ENCODE data around the gene KANSL2.

Gene KANSL2

GRCh38 chr12:48687592-48687991, 5.6 kb upstream of the KANSL2 start:
- no peak for DNase-seq
- no peak overlapping the region for H3K4me2 ChIP-seq (ENCODE audit: insufficient read depth, low read length)
- peaks cover 18% of the 10 kb centered on the region; the same call in 1 of the 2 replicates for H3K79me2 ChIP-seq (ENCODE audit: insufficient read depth, low read length)
- peaks cover 10% of the 10 kb centered on the region; the same call in 1 of the 2 replicates for H4K20me1 ChIP-seq (ENCODE audit: insufficient read depth, low read length)
- H3K27ac ChIP-seq (ENCODE audit: low read length), result no peak overlapping the region
- no peak overlapping the region for H2AFZ ChIP-seq (ENCODE audit: low read depth, low read length)
- no peak overlapping the region for H3K9ac ChIP-seq (ENCODE audit: low read depth, low read length)
- ATAC-seq (ENCODE audit: insufficient read depth, low read depth), result no peak
- peaks cover 7% of the 10 kb centered on the region for H3K4me1 ChIP-seq (ENCODE audit: insufficient read depth, low read length)
- no peaks in the 10 kb centered on the region for H3K9me3 ChIP-seq (ENCODE audit: insufficient read depth, low read length, severe bottlenecking)
- no peak overlapping the region for H3K4me3 ChIP-seq (ENCODE audit: low read depth in 1 of 2, low read length in 2 of 2)
- TF ChIP-seq EZH2 (IDR thresholded peaks at IDR 0.05; ENCODE audit: borderline replicate concordance, low read depth, low read length, severe bottlenecking) (no peak), CTCF (IDR thresholded peaks at IDR 0.05; ENCODE audit: borderline replicate concordance, extremely low read depth, low read length, poor library complexity, severe bottlenecking) (no peak)
- no peaks in the 10 kb centered on the region for H3K27me3 ChIP-seq (ENCODE audit: insufficient read depth, low read length, poor library complexity)
- peaks cover 44% of the 10 kb centered on the region for H3K36me3 ChIP-seq (ENCODE audit: insufficient read depth, low read length)

- H3K4me2 ChIP-seq (ENCODE audit: insufficient read depth, low read length), result no peak overlapping the region
- H3K4me3 ChIP-seq (ENCODE audit: low read depth in 1 of 2, low read length in 2 of 2), result no peak overlapping the region
- H3K36me3 ChIP-seq (ENCODE audit: insufficient read depth, low read length), result peaks cover 38% of the 10 kb centered on the region
- peaks cover 8% of the 10 kb centered on the region; the same call in 1 of the 2 replicates for H4K20me1 ChIP-seq (ENCODE audit: insufficient read depth, low read length)
- no peak for ATAC-seq (ENCODE audit: insufficient read depth, low read depth)
- H3K9ac ChIP-seq (ENCODE audit: low read depth, low read length), result no peak overlapping the region
- TF ChIP-seq EZH2 (IDR thresholded peaks at IDR 0.05; ENCODE audit: borderline replicate concordance, low read depth, low read length, severe bottlenecking) (no peak), CTCF (IDR thresholded peaks at IDR 0.05; ENCODE audit: borderline replicate concordance, extremely low read depth, low read length, poor library complexity, severe bottlenecking) (no peak)
- no peaks in the 10 kb centered on the region for H3K9me3 ChIP-seq (ENCODE audit: insufficient read depth, low read length, severe bottlenecking)
- no peak for DNase-seq
- no peaks in the 10 kb centered on the region for H3K27me3 ChIP-seq (ENCODE audit: insufficient read depth, low read length, poor library complexity)
- peaks cover 8% of the 10 kb centered on the region for H3K4me1 ChIP-seq (ENCODE audit: insufficient read depth, low read length)
- no peak overlapping the region for H2AFZ ChIP-seq (ENCODE audit: low read depth, low read length)
- no peak overlapping the region for H3K27ac ChIP-seq (ENCODE audit: low read length)
- peaks cover 17% of the 10 kb centered on the region for H3K79me2 ChIP-seq (ENCODE audit: insufficient read depth, low read length)
These were observed 4.7 kb upstream of the KANSL2 start for GRCh38 chr12:48686615-48687334.

- Histone ChIP-seq H3K79me2 (ENCODE audit: insufficient read depth, low read length) (peaks cover 19% of the 10 kb centered on the region), H3K9ac (ENCODE audit: low read depth, low read length) (no peak overlapping the region), H3K27me3 (ENCODE audit: insufficient read depth, low read length, poor library complexity) (no peaks in the 10 kb centered on the region), H2AFZ (ENCODE audit: low read depth, low read length) (no peak overlapping the region), H4K20me1 (ENCODE audit: insufficient read depth, low read length) (peaks cover 8% of the 10 kb centered on the region; the same call in 1 of the 2 replicates), H3K4me3 (ENCODE audit: low read depth in 1 of 2, low read length in 2 of 2) (no peak overlapping the region), H3K36me3 (ENCODE audit: insufficient read depth, low read length) (peaks cover 32% of the 10 kb centered on the region), H3K4me1 (ENCODE audit: insufficient read depth, low read length) (peaks cover 10% of the 10 kb centered on the region), H3K4me2 (ENCODE audit: insufficient read depth, low read length) (no peak overlapping the region), H3K27ac (ENCODE audit: low read length) (no peak overlapping the region), H3K9me3 (ENCODE audit: insufficient read depth, low read length, severe bottlenecking) (no peaks in the 10 kb centered on the region)
- TF ChIP-seq EZH2 (IDR thresholded peaks at IDR 0.05; ENCODE audit: borderline replicate concordance, low read depth, low read length, severe bottlenecking) (no peak), CTCF (IDR thresholded peaks at IDR 0.05; ENCODE audit: borderline replicate concordance, extremely low read depth, low read length, poor library complexity, severe bottlenecking) (no peak)
- DNase-seq, result no peak
- ATAC-seq (ENCODE audit: insufficient read depth, low read depth), result no peak
These were observed 4.1 kb upstream of the KANSL2 start for GRCh38 chr12:48686037-48686595.
